Dermis microvascular lymphatic vessel endothelial cell (primary cell): Measurements from ENCODE around the gene MED1. TPM values are rescaled to one million over a fixed set of nuclear protein-coding genes. Genes with fewer than 3 reads are reported as not detected.

Source experiments
- DNase-seq, 2 donors: peaks; one replicate each; pipeline versions ENCODE4 v3.0.0 to v3.0.0-alpha.2; 2010; ENCODE audit warnings: low read depth in 2 of 2
- total RNA-seq: library from RNA; depleted of rRNA; stranded (reverse); fragments of >200 nt; gene quantifications from 2 replicates; pipeline ENCODE4 v1.2.1, GENCODE V29; 2014

MED1 gene
- total RNA-seq, 1 donor from 2014 or later: 17.2 TPM

DNA sequence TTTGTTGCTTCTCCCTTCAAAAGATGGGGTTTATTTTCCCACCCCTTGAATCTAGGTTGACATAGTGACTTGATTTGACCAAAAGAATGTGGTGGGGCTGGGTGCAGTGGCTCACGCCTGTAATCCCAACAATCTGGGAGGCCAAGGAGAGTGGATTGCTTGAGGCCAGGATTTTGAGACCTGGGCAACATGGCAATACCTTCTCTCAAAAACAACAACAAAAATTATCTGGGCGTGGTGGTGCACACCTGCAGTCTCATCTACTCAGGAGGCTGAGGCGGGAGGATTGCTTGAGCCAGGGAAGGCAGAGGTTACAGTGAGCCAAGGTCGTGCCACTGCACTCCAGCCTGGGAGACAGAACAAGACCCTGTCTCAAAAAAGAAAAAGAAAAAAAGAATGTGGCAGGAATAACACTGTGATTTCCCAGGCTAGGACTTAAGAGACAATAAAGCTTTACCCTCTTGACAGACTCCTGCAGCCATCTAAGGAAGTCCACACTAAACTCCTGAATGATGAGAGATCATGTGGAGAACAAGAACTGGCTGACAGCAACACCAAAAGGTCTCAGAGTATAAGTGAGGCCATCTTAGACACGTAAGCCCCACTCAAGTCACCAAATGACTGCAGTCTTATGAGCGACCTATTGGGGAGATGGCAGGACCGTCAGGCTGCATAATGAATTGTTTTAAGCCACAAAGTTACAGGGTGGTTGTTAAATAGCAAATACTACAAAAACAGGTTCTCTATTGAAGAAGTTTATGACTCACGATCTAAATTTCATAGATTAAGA is 86.6 kb downstream of the MED1 start:
- DNase-seq: no peak

GRCh38 chr17:39361064-39361463 is 90.0 kb downstream of the MED1 start:
- no peak for DNase-seq

GRCh38 chr17:39360537-39360936 is 90.5 kb downstream of the MED1 start:
- DNase-seq: no peak

DNA sequence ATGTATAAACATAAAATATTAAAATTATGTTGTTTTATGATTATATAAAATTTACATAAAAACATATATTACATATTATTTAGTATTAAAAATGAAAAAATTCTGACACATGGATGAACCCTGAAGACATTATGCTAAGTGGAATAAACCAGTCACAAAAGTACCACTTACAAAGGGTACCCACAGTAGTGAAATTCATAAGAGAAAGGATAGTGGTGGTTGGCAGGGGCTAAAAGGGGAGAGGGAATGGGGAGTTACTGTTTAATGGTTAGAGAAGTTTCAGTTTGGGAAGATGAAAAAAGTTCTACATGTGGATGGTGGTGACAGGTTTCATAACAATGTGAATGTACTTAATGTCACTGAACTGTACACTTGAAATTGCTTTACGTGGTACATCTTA is 91.1 kb downstream of the MED1 start:
- DNase-seq: no peak

GRCh38 chr17:39357986-39358385 is 93.1 kb downstream of the MED1 start:
- DNase-seq: no peak

- DNase-seq: no peak
These were observed 93.6 kb downstream of the MED1 start for GRCh38 chr17:39357488-39357887.

Other genes starting within 250 kb of the MED1 start
- not detected in 2 replicates for gene STAC2, start 225.3 kb downstream of the MED1 start, total RNA-seq
- 8.2 and 13.4 TPM in 2 replicates for gene FBXL20, start 49.6 kb downstream of the MED1 start, total RNA-seq
- gene CDK12, start 10.2 kb upstream of the MED1 start, total RNA-seq: 13.1 and 18.2 TPM in 2 replicates
- not detected in 2 replicates for gene NEUROD2, start 156.7 kb upstream of the MED1 start, total RNA-seq
- not detected in 2 replicates for gene PPP1R1B, start 175.7 kb upstream of the MED1 start, total RNA-seq
- 32.7 and 61.3 TPM in 2 replicates for gene STARD3, start 185.9 kb upstream of the MED1 start, total RNA-seq
- 0.26 and 0.51 TPM in 2 replicates for gene TCAP, start 214.1 kb upstream of the MED1 start, total RNA-seq
- 1.2 and 1.4 TPM in 2 replicates for gene PNMT, start 217.2 kb upstream of the MED1 start, total RNA-seq
- 3.9 and 7.5 TPM in 2 replicates for gene PGAP3, start 236.8 kb upstream of the MED1 start, total RNA-seq
- 1.1 and 1.5 TPM in 2 replicates for gene ERBB2, start 248.8 kb upstream of the MED1 start, total RNA-seq